Measurements from ENCODE around the gene TBL1X. TPM values are rescaled to one million over a fixed set of nuclear protein-coding genes. Genes with fewer than 3 reads are reported as not detected.

Gene TBL1X
- total and polyA plus RNA-seq, 2 of the 8 experiments (the other 6 are each of a cell fraction or from before 2014, with no cell fraction given) = 13.3 to 25.6 TPM

DNA sequence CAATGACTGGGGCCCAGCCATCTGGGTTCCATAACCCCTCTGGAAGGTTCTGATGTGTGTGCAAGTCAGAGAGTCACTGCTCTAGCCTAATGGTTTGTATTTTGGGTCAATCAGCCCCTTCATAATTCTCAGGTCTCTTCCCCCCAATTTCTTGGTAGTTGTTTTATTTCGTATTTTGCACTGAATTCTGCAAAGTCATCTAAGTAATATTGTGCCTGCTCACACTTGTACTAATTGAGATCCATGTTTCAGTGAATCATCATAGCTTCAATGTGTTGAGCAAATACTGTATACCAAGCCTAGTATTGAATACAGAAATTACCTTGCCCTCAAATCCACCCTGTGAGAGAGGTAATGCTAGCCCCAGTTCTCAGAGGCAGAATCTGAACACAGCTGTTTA lies 28.0 kb upstream of the TBL1X start:
- Histone ChIP-seq H3K14ac (ENCODE audit: insufficient read length) (no peak overlapping the region), H3K4me3 (ENCODE audit: extremely low read depth in 1 of 4, insufficient read depth in 2 of 4, low read depth in 3 of 4, low read length in 4 of 4) (no peak overlapping the region), H3K27ac (ENCODE audit: low read depth, low read length) (no peak overlapping the region), H4K91ac (replicated peaks; ENCODE audit: insufficient read length, low read length) (no peak overlapping the region), H3K56ac (replicated peaks; ENCODE audit: insufficient read length, low read depth, low read length) (no peak overlapping the region), H3K4me2 (ENCODE audit: insufficient read depth in 1 of 2, low read depth in 2 of 2, low read length in 2 of 2) (no peak overlapping the region), H3K36me3 (ENCODE audit: control insufficient read depth in 2 of 4, insufficient read depth in 4 of 4, low read length in 3 of 4) (no peaks in the 10 kb centered on the region), H4K20me1 (replicated peaks in 1 of 2; ENCODE audit: control insufficient read depth in 1 of 2, insufficient read depth in 2 of 2, low read length in 2 of 2) (no peaks in the 10 kb centered on the region), H3K79me2 (ENCODE audit: control insufficient read depth in 1 of 2, insufficient read depth in 2 of 2, low read length in 2 of 2) (no peaks in the 10 kb centered on the region), H3K4me1 (replicated peaks in 1 of 4; ENCODE audit: control insufficient read depth in 3 of 4, insufficient read depth in 4 of 4, low read length in 3 of 4) (peaks cover 0 to 2% (median 0%) of the 10 kb centered on the region in 4 experiments; a peak in 2 of 7 replicates), H2AK5ac (ENCODE audit: low read depth, low read length) (no peak overlapping the region), H3K23ac (ENCODE audit: insufficient read length) (no peak overlapping the region), H2BK12ac (ENCODE audit: low read depth, low read length) (no peak overlapping the region), H4K8ac (ENCODE audit: extremely low read depth, insufficient read depth, low read length) (no peak overlapping the region), H4K5ac (ENCODE audit: insufficient read length, low read depth, low read length) (no peak overlapping the region), H3K23me2 (ENCODE audit: low read depth, low read length) (no peaks in the 10 kb centered on the region), H3K79me1 (ENCODE audit: low read depth, low read length) (no peaks in the 10 kb centered on the region), H3K4ac (replicated peaks; ENCODE audit: insufficient read length, low read depth, low read length) (no peak overlapping the region), H3K9me3 (ENCODE audit: insufficient read depth in 2 of 2, low read depth in 1 of 2, low read length in 1 of 2) (no peaks in the 10 kb centered on the region), H2BK120ac (replicated peaks; ENCODE audit: low read depth, low read length) (no peak overlapping the region), H3K9ac (replicated peaks in 1 of 4; ENCODE audit: extremely low read depth in 1 of 4, low read depth in 3 of 4, low read length in 3 of 4) (no peak overlapping the region), H2BK15ac (ENCODE audit: low read length) (no peak overlapping the region), H2AFZ (ENCODE audit: low read length) (no peak overlapping the region), H2BK20ac (ENCODE audit: low read length) (no peak overlapping the region), H2BK5ac (ENCODE audit: low read depth, low read length) (no peak overlapping the region), H3K27me3 (replicated peaks in 1 of 4; ENCODE audit: control insufficient read depth in 3 of 4, extremely low read depth in 1 of 4, insufficient read depth in 3 of 4, low read length in 3 of 4) (no peaks in the 10 kb centered on the region), H3K18ac (ENCODE audit: extremely low read depth, low read length) (no peak overlapping the region)
- TF ChIP-seq EZH2 (IDR thresholded peaks at IDR 0.05; ENCODE audit: low read depth, low read length, severe bottlenecking) = no peak
- TF ChIP-seq POU5F1 (IDR thresholded peaks at IDR 0.05; ENCODE audit: low read depth, low read length) = no peak
- TF ChIP-seq, protein P1, sequence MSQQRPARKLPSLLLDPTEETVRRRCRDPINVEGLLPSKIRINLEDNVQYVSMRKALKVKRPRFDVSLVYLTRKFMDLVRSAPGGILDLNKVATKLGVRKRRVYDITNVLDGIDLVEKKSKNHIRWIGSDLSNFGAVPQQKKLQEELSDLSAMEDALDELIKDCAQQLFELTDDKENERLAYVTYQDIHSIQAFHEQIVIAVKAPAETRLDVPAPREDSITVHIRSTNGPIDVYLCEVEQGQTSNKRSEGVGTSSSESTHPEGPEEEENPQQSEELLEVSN (IDR thresholded peaks at IDR 0.05) = no peak
- no peak for TF ChIP-seq RNF2 (IDR thresholded peaks at IDR 0.05; ENCODE audit: borderline replicate concordance, low read depth, low read length, missing control alignments, poor library complexity, severe bottlenecking)
- no peak for TF ChIP-seq HDAC6 (IDR thresholded peaks at IDR 0.05; ENCODE audit: low read depth, low read length)
- TF ChIP-seq ASH2L (IDR thresholded peaks at IDR 0.05; ENCODE audit: low read length) = no peak
- TF ChIP-seq KDM1A (IDR thresholded peaks at IDR 0.05; ENCODE audit: borderline replicate concordance, low read length) = no peak
- no peak for TF ChIP-seq POLR2A (IDR thresholded peaks at IDR 0.05; ENCODE audit: control extremely low read depth in 1 of 2, low read depth in 2 of 2, low read length in 2 of 2)
- no peak for TF ChIP-seq BACH1 (IDR thresholded peaks at IDR 0.05; ENCODE audit: low read length)
- TF ChIP-seq YY1 (IDR thresholded peaks at IDR 0.05; ENCODE audit: low read depth, low read length) = no peak
- no peak for TF ChIP-seq SIN3A (conservative IDR thresholded peaks at IDR 0.05 in 1 of 2, IDR thresholded peaks at IDR 0.05 in 1 of 2; ENCODE audit: low read depth in 1 of 2, low read length in 2 of 2)
- TF ChIP-seq ZNF274 (IDR thresholded peaks at IDR 0.05; ENCODE audit: borderline replicate concordance, extremely low read depth, low read length) = no peak
- DNase-seq (ENCODE audit: low read depth in 1 of 2, low spot score in 2 of 2) (no peak), FAIRE-seq (no peak)
- ChIA-PET POLR2A (ENCODE audit: partially characterized antibody) (no interaction called here), CTCF (ENCODE audit: partially characterized antibody) (no interaction called here)
- WGBS, 2 experiments (ENCODE audit: extremely low coverage in 1 of 2, insufficient coverage in 1 of 2, insufficient read length in 1 of 2, insufficient replicate concordance in 2 of 2, low coverage in 1 of 2, low lambda C conversion rate in 2 of 2, missing lambda C conversion rate in 1 of 2) = 91% methylated on average over 1 of the region's 1 CpG; no CpG with 5 or more reads in 1 of the 2 experiments

Data from H1 (cell line).